ENCODE data around the gene TGFBI.

The TGFBI gene

GRCh38 chr5:136048966-136049365 lies 20.2 kb downstream of the TGFBI start:
- no peak for TF ChIP-seq CTCF (conservative IDR thresholded peaks at IDR 0.05; ENCODE audit: low read depth, low read length)
- H3K4me3 ChIP-seq (ENCODE audit: low read length) = no peak overlapping the region
- no peak for DNase-seq (ENCODE audit: low read depth)

GRCh38 chr5:136051486-136052220 lies 22.9 kb downstream of the TGFBI start:
- DNase-seq (ENCODE audit: low read depth) = no peak
- no peak for TF ChIP-seq CTCF (conservative IDR thresholded peaks at IDR 0.05; ENCODE audit: low read depth, low read length)

GRCh38 chr5:136052692-136053335 lies 24.0 kb downstream of the TGFBI start:
- H3K4me3 ChIP-seq (ENCODE audit: low read length) = no peak overlapping the region
- DNase-seq (ENCODE audit: low read depth) = no peak
- no peak for TF ChIP-seq CTCF (conservative IDR thresholded peaks at IDR 0.05; ENCODE audit: low read depth, low read length)

More at GRCh38 chr5:136051486-136052220, 22.9 kb downstream of the TGFBI start:
- no peak overlapping the region for H3K4me3 ChIP-seq (ENCODE audit: low read length)

GRCh38 chr5:136053336-136054141 lies 24.8 kb downstream of the TGFBI start:
- no peak overlapping the region for H3K4me3 ChIP-seq (ENCODE audit: low read length)
- TF ChIP-seq CTCF (conservative IDR thresholded peaks at IDR 0.05; ENCODE audit: low read depth, low read length) = no peak
- peak; percentile 68 for DNase-seq (ENCODE audit: low read depth)

- H3K4me3 ChIP-seq (ENCODE audit: low read length) = no peak overlapping the region
- no peak for DNase-seq (ENCODE audit: low read depth)
These were observed 25.6 kb downstream of the TGFBI start for GRCh38 chr5:136054142-136055019.

More at GRCh38 chr5:136054142-136055019, 25.6 kb downstream of the TGFBI start:
- TF ChIP-seq CTCF (conservative IDR thresholded peaks at IDR 0.05; ENCODE audit: low read depth, low read length) = no peak
